Measurements from ENCODE around the gene KMT2C.

DNA sequence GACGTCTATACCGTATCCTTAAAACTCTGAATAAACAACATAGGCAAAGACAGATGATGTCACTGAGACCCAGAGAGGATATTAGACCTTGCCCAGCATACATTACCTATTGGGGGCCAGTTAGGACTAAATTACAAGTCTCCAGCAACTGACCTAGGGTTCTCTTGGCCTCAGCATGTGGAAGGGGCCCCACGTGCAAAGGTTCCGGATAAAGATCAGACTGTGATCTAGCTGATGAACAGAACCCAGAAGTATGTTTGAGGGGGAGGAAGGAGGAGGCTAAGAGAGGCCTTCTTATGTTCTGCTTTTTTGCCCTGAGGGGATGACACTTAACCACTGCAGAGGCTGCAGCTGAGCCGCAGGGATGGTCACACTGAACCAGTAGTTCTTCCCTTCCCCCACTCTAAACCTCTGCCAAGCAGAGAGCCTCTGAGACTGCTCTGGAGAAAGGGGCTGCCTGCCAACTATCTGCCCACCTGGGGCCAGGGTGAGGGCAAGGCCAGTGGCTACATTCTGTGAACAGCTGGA lies 24.0 kb upstream of the KMT2C start:
- TF ChIP-seq KLF7 (tag by site-specific recombination; IDR thresholded peaks at IDR 0.05; ENCODE audit: borderline replicate concordance) (no peak), CTCF (tag by site-specific recombination; IDR thresholded peaks at IDR 0.05) (no peak), KLF9 (tag by site-specific recombination; IDR thresholded peaks at IDR 0.05; ENCODE audit: low read depth) (no peak), PRDM1 (tag by site-specific recombination; IDR thresholded peaks at IDR 0.05) (no peak), ZNF155 (tag by site-specific recombination; IDR thresholded peaks at IDR 0.05) (no peak), ZNF664 (tag by site-specific recombination; IDR thresholded peaks at IDR 0.05) (no peak), KLF16 (tag by site-specific recombination; IDR thresholded peaks at IDR 0.05) (no peak), MYNN (tag by site-specific recombination; IDR thresholded peaks at IDR 0.05; ENCODE audit: borderline replicate concordance) (no peak)
- TF ChIP-seq, protein P1, sequence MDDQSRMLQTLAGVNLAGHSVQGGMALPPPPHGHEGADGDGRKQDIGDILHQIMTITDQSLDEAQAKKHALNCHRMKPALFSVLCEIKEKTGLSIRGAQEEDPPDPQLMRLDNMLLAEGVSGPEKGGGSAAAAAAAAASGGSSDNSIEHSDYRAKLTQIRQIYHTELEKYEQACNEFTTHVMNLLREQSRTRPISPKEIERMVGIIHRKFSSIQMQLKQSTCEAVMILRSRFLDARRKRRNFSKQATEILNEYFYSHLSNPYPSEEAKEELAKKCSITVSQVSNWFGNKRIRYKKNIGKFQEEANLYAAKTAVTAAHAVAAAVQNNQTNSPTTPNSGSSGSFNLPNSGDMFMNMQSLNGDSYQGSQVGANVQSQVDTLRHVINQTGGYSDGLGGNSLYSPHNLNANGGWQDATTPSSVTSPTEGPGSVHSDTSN (CRISPR knock-in tag; IDR thresholded peaks at IDR 0.05): no peak
